ENCODE results near the gene USP3.

DNA sequence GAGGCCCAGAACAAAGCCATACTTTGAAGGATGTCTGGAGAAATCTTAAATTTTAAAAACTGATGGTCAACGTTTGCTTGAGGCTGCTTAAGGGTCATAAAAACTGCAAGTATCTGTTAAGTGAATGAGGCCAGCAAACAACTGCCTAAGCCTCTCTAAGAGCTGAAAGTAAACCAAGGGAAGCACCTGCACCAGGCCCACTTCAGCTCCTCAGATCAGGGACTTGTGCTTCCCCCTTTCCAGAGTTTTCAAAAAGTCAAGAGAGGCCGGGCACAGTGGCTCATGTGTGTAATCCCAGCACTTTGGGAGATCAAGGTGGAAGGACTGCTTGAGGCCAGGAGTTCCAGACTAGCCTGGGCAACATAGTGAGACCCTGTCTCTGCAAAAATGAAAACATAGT, 101.9 kb downstream of the USP3 start:
- TF ChIP-seq, protein P1, sequence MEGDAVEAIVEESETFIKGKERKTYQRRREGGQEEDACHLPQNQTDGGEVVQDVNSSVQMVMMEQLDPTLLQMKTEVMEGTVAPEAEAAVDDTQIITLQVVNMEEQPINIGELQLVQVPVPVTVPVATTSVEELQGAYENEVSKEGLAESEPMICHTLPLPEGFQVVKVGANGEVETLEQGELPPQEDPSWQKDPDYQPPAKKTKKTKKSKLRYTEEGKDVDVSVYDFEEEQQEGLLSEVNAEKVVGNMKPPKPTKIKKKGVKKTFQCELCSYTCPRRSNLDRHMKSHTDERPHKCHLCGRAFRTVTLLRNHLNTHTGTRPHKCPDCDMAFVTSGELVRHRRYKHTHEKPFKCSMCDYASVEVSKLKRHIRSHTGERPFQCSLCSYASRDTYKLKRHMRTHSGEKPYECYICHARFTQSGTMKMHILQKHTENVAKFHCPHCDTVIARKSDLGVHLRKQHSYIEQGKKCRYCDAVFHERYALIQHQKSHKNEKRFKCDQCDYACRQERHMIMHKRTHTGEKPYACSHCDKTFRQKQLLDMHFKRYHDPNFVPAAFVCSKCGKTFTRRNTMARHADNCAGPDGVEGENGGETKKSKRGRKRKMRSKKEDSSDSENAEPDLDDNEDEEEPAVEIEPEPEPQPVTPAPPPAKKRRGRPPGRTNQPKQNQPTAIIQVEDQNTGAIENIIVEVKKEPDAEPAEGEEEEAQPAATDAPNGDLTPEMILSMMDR (IDR thresholded peaks at IDR 0.05) = no peak
- no peak for TF ChIP-seq POLR2A (IDR thresholded peaks at IDR 0.05)
